Erythroblast (primary cell): ENCODE measurements around the gene BEST4.

ENCODE experiments used
- GATA1 ChIP-seq: IDR thresholded peaks from 2 replicates; pipeline ENCODE4 v1.6.1; 2011; ENCODE audit warnings: low read depth, mild to moderate bottlenecking, control low read depth, low read length, moderate library complexity
- POLR2A ChIP-seq: IDR thresholded peaks from 2 replicates; pipeline ENCODE4 v1.6.1; 2011; ENCODE audit warnings: mild to moderate bottlenecking, low read length

- TF ChIP-seq POLR2A (no peak), GATA1 (no peak)
These were observed 4.3 kb downstream of the BEST4 start for GRCh38 chr1:44783697-44784093.
